Ramos (cell line): ENCODE results near the gene ARMC9.
"Not testable (repeated sequence)": the region's sequence is repeated elsewhere in the genome, so short reads cannot be mapped to it uniquely, and the experiment has no call there.

Experiments used
- in situ Hi-C: fragments of 300-500 bp; cut with MboI; formaldehyde crosslinking; loops from one replicate; pipeline ENCODE4 v1.14.3; 2022; ENCODE audit warnings: low sequenced_read_pairs; ENCODE audit not compliant: unreplicated experiment

Gene ARMC9

DNA sequence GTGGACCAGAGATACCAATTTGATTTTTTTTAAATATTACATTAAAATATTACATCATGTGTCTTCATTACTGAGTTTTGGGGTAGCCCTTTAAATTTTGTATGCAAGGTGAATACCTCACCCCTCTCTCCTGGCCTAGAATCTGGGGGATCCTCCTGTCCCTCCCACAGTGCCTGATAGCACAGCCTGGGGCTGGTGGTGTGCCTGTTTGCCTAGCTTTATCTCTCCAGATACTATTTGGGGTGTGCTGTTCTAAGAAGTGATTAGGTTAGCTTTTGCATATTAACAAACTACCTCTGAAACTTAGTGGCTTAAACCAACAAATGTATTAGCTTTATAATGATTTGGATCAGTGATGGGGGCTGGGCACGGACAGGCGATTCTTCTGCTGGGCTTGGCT is 176.3 kb downstream of the ARMC9 start:
- in situ Hi-C loops, result no loop called here

DNA sequence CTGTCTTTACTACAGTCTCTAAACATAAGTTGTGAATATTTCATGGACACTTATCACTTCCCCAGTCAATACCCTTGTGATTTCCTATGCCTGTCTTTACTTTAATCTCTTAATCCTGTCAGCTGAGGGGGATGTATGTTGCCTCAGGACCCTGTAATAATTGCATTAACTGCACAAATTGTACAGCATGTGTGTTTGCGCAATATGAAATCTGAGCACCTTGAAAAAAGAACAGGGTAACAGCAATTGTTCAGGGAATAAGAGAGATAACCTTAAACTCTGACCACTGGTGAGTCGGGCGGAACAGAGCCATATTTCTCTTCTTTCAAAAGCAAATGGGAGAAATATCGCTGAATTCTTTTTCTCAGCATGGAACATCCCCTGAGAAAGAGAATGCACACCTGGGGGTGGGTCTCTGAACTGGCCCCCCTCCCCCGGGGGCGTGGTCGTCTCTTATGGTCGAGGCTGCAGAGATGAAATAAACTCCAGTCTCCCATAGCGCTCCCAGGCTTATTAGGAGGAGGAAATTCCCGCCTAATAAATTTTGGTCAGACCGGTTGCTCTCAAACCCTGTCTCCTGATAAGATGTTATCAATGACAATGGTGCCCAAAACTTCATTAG is 177.7 kb downstream of the ARMC9 start:
- in situ Hi-C loops, result not testable (repeated sequence)

DNA sequence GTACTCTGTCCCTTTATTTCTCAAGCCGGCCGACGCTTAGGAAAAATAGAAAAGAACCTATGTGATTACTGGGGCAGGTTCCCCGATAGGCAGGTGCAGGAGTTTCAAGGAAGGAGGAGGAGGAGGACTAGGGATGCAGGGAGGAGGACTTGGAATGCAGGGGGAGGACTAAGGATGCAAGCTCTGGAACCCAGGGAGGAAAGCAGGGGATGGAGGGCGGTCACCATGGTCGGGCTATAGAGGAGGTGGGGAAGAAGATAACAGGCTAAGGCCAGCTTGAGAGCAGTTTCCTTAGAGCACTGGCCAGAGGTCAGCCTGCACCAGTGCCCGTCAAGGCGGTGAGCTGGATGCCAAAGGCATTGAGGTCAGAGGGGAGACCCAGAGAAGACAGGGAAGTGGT is 178.4 kb downstream of the ARMC9 start:
- in situ Hi-C loops, result no loop called here

DNA sequence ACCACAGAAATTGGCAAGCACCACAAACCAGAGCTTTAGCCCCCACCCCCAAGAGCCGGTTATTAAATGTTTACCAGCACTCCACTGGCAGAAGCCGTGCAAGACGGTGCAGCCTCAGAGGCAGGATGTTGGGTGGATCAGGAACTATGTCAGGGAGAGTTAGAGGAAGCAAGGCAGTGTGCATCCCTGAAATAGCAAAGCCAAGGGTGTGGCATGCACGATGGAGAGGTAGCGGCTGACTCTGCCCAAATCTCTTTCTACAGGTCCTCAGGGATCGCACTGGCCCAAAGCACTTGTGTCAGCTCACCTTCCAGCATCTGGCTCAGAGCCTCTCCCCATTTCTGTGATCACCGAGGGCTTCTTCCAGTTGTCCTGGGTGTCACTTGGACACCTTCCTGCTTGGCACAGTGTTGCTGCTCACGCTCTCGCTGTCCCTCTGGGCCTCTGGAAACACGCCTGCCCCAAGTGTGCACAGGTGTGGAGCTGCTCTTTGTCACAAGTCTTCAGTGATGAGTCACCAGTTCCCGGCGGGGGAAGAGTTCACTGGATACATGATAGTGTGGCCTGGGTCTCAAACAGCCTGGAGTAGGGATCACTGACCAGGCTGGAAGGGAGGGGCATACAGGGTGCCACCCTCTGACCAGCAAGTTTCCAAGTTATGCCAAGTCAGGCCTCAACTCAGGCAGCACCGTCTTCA is 179.7 kb downstream of the ARMC9 start:
- in situ Hi-C loops, result no loop called here

DNA sequence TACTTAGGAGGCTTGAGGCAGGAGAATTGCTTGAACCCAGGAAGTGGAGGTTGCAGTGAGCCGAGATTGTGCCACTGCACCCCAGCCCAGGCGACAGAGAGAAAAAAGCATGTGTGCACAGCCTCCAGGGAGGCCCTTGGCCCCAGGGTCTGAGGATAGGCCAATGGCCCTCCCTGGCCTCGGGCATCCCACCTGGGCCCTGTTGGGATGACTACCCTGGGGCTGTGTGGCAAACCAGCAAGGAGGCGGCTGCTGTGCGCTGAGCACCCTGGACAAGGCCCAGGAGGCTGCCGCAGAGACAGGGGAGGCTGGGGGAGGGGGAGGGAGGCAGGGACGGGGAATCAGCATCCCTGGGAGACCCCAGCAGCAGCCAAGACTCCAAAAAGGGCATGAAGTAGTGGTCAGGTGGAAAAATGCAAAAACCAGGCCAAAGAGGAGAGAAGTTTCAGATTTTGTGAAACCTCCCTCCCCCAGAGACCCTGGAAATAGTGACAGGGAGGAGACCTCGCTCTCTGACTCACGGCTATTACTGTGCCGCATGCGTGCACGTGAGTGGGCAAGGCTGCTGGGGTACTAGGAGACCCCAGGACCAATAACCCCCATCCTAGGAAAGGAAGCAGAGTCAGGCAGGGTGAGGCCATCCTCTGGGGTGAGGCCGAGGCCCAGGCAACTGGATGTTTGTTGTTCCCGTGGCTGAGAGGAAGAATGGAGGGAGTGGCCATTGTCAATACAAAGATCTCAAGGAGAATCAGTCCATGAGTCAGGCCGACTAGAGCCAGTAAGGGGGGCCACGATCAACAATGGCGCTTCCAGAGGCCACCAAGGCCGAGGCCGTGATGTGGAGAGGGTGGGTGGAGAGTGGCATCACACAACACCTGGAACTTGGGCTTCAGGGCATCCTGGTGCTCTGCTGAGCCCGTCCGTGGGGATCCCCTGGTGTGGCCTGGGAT is 181.1 kb downstream of the ARMC9 start:
- in situ Hi-C loops, result no loop called here

DNA sequence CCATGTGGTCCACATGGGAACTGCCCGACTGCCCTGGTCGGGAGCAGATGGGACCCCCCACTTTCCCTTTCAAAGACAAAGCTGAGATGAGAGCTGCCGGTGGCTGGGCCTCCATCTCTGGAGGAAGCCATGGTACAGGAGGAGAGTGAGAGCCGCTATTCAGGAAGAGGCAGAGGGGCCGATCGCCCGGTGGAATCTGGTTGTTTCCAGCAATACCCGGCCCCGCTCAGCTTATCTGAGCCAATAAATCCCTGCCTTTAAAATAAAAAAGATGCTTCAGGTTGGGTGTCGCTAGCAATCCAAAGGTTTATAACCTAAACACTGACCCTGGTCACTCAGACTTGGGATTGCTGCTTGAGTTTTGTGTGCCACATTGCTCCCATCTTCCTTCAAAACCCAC is 181.9 kb downstream of the ARMC9 start:
- in situ Hi-C loops, result no loop called here

DNA sequence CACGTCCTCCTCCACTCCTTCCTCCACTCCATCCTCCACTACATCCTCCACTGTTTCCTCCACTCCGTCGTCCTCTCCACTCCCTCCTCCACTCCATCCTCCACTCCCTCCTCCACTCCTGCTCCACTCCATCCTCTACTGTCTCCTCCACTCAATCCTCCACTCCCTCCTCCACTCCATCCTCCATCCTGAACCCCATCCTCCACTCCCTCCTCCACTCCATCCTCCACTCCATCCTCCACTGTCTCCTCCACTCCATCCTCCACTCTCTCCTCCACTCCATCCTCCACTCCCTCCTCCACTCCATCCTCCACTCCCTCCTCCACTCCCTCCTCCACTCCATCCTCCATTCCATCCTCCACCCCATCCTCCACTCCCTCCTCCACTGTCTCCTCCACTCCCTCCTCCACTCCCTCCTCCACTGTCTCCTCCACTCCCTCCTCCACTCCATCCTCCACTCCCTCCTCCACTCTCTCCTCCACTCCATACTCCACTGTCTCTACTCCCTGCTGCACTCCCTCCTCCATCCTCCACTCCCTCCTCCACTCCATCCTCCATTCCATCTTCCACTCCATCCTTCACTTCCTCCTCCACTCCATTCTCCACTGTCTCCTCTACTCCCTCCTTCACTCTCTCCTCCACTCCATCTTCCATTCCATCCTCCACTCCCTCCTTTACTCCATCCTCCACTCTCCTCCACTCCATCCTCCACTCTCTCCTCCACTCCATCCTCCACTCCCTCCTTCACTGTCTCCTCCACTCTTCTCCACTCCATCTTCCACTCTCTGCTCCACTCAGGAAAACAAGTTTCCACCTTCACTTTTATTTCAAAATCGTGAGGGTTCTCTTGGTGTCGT is 182.8 kb downstream of the ARMC9 start:
- in situ Hi-C loops, result no loop called here

DNA sequence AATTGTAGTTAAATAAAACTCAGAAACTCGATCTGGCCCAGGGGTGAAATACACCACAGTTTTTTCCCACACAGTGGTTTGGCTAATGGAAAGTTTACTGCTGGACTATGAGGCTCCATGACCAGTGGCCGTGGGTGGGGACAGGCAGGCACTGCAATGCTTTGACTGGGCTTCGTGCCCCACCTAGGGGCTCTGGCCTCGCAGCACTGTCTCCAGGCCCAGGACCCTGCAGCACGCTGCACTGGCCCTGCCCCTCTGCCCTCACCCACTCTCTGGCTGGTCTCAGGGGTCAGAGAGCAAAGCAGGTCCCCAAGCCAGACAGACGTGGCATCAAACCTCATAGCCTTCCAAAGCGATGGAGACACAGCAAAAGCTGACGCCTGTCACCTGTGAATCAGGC is 183.7 kb downstream of the ARMC9 start:
- in situ Hi-C loops, result no loop called here

DNA sequence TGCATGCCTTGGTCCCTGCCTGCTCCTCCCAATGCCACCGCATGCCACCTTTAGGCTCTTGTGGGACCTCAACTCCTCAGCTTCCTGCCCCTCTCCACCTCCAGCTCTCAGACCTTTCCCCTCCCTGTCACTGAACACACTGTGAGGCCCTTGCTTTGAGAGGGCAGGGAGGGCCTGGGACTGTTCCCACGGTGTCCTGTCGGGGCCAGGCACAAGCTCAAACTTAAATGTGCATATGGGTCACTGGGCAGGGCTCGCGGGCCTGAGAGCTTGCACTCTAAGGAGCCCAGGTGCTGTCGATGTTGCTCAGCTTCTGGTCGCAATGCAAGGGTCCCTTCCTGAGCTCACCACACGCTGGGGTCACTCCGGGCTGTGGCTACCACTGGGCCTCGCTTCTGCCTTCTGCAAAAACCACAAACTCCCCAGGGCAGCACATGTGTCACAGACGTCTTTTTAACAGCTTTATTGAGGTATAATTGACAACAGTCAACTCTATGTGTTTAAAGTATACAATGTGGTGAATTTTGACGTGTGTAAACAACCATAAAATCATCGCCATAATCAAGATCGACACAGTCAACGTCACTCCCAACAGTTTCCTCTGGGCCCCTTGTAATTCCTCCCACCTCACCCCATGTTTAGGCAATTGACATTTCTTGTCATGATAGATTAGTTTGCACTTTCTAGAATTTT is 185.1 kb downstream of the ARMC9 start:
- in situ Hi-C loops, result no loop called here

DNA sequence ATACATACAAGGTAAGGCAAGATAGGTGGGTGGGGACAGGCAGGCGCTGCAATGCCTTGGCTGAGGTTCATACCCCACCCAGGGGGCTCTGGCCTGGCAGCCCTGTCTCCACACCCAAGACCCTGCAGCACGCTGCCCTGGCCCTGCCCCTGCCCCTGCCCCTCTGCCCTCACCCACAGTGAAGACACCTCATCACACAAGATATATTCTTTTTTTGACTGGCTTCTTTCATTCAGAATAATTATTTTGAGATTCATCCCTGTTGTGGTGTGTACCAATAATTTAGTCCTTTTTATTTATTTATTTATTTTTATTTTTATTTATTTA is 185.6 kb downstream of the ARMC9 start:
- in situ Hi-C loops, result no loop called here

DNA sequence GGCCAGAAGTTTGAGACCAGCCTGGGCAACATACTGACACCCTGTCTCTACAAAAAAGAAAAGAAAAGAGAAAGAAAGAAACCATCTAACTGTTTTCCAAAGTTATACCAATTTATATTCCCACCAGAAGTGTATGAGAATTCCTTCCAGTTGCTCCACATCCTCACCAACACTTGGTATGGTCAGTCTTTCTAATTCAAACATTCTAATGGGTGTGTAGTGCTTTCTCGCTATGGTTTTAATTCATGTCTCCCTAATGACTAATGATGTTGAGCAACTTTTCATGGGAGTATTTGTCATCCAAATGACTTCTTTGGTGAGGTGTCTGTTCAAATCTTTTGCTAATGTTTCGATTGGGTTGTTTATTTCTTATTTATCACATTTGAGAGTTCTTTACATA is 186.5 kb downstream of the ARMC9 start:
- in situ Hi-C loops, result no loop called here

DNA sequence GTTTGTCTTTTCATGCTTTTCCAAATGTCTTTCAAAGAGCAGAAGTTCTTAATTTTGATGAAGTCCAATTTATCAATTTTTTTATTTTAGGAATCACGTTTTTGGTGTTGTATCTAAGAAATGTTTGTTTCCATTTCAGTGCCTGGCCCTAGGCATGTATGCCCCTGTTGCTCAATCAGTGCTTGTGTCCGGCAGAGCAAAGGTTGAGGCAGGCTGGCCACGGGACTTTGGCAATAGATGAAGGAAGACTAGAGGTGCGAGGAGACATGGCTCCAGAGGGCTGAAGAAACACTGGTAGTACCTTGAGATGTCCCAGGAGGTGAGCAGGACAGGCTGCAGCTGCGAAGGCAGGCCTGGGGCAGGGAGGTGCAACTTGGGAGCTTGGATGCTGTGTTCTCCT is 187.0 kb downstream of the ARMC9 start:
- in situ Hi-C loops, result no loop called here

DNA sequence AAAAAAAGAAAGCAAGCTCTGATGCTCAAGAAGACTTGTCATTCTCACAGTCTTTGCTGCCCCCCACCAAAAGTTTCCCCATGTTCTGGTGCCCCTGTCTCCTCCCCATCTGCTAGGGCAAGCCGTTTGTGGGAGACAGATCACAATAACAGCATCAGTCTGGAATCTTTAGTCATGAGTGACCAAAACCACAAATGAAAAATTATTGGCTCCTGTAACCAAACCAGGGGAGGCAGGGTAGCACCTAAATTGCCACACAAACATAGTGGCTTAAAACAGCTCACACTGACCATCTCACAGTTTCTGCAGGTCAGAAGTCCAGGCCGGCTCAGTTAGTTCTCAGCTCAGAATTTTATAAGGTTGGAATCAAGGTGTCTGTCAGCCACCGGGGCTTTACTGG is 188.0 kb downstream of the ARMC9 start:
- in situ Hi-C loops, result no loop called here

DNA sequence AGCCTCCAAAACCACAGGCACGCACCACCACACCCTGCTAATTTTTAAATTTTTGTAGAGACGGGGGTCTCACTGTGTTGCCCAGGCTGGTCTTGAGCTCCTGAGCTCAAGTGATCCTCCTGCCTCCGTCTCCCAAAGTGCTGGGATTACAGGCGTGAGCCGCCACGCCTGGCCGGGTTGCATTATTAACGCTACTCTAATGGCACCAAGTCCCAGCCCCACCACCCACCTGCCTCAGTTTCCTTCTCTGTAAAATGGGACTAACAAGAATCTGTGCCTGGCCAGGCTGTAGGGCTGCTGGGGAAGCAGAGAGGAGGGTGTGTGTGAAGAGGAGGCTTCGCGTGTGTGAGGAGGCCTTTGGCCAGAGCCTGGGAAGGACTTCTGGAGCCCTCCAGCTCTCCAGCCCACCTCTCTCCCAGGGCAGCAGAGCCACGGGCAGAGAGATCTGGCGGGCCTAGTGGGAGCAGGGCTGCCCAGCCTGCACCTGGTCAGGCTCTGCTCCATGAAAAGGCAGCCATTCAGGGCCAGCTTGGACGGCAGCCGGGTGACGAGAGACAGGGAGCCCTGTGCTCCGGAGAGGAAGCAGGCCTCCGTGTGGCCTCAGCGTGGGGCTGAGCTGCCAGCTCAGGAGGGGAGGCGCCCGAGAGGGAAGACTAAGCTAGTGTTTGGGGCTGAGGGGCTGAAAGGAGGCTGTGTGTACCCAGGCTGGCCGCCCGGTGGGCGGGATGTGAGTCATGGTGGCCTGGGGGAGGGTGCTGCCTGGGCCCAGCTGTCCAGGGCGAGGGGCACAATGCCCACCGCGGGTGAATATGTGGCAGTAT is 189.7 kb downstream of the ARMC9 start:
- in situ Hi-C loops, result no loop called here

DNA sequence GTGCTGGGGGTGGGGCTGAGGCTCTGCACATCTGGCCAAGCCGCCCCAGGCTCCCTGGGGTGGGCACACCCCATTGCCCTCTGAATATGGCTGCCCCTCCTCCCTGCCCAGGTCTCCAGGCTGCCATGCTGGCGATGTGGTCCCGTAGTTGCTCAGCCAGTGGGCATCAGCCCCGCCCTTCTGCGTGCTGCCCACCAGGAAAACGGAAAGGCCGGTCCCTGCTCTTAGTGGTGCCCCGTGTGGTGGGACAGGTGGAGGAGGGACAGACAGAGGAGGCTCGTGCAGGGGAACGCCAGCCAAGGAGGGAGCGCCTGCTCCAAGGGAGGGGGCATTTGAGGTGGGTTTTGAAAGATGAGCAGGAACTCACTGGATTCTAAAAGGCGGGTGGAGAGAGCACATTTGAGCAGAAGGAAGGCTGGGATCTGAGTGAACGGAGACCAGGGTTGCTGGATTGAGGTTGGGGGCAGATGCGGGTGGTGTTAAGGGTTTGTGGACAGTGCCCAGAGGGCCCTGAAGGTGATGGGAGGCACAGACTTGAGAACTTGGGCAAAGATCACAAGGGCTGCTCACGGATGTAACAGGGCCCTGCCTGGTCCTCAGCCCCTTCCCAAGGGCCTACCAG is 190.4 kb downstream of the ARMC9 start:
- in situ Hi-C loops, result no loop called here

DNA sequence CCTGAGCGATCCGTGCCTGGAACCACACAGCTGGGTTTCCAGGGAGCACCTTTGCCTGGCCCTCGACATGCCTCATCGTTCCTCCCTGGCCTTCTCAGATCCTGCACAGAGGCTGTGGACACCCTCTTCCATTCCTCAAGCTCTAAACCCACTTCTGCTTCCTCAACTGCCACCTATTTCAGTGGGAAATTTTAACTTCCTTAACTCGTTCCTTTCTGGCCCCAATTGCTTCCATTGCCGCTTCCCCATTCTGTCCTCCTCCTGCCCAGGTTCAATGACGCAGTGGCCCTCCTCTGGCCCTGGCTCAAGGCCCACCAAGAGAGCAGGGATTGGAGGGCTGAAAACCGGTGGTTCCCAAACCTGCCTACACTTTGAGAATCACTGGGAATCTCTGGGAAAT is 192.2 kb downstream of the ARMC9 start:
- in situ Hi-C loops, result no loop called here

DNA sequence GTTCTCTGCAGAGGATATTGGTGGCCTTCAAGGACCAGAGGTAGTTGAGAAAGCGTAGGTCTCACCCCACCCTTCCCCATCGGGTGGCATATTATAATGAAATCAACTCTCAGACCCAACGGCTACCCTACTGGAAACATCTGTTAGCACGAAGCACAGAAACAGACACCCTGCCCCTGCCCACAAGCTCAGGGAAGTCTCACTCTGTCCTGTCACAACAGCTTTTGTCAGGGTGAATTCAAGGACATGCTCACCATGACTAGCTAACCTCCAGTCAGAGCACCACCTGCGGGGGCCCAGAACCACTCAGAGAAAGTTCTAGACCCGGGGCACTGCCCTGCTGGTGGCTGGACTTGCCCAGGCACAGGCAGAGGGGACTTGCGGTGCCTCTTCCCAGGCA is 193.6 kb downstream of the ARMC9 start:
- in situ Hi-C loops, result no loop called here

DNA sequence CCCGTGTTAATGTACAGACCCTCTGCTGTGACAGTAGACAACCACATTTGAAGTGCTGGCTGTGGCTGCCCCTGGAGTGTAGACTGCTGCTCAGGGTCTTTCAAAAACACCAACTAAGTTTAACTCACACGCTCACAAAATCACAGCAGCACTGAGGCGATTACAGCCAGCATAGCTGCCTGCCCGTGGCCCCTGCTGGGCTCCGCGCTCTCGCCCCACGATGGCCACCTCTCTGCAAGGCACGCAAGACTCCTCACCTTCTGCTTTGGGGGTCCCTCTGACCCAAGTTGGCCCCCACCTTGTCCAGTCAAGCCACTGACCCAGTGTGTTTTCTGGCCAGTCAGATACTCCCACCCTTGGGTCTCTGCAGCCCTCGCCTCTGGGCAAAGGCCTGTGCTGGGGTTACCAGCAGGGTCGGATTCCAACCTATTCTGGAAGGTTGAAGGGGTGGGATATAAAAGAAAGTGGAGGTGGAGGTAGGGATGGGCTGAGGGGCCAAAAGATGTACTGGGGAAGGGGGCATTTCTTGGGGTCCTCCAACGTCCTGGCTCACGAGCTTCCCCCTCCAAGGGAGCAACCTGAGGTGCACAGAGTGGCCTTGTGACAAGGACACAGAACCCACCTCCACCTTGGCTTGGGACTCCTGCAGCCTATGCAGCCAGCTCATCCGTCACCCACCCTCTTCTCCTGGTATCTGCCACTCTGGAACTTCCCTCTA is 194.2 kb downstream of the ARMC9 start:
- in situ Hi-C loops, result no loop called here
